NCI-H82 treated with DMSO at 0.1 percent for 48 hours (cell line): ENCODE results near the gene TPM1.

Experiments
- DNase-seq: peaks from one replicate; lab custom pipeline; 2025; ENCODE audit not compliant: unreplicated experiment; lab: John Stamatoyannopoulos, UW

TPM1 gene

DNA sequence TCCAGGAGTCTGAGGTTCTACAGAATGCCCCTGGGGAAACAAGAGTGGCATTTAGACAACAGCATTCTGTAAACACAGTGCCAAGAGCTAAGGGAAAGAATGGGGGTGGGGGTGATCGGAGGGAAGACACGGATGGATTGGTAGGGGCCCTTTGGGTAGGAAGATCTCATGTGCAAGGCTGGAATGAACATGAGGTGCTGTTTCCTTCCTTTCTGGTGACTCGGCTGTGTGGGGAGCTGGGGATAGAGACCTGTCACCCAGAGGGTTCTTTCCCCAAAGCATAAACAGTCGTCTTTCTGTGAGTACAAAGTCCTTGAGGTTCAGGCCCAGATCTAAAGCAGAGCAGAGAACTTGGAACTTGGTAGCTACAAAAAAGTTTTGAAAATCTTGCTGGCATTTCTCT, 11.7 kb downstream of the TPM1 start:
- no peak for DNase-seq

GRCh38 chr15:63054985-63055384, 12.4 kb downstream of the TPM1 start:
- peak; percentile 82 for DNase-seq

GRCh38 chr15:63056829-63057228, 14.3 kb downstream of the TPM1 start:
- no peak for DNase-seq

DNA sequence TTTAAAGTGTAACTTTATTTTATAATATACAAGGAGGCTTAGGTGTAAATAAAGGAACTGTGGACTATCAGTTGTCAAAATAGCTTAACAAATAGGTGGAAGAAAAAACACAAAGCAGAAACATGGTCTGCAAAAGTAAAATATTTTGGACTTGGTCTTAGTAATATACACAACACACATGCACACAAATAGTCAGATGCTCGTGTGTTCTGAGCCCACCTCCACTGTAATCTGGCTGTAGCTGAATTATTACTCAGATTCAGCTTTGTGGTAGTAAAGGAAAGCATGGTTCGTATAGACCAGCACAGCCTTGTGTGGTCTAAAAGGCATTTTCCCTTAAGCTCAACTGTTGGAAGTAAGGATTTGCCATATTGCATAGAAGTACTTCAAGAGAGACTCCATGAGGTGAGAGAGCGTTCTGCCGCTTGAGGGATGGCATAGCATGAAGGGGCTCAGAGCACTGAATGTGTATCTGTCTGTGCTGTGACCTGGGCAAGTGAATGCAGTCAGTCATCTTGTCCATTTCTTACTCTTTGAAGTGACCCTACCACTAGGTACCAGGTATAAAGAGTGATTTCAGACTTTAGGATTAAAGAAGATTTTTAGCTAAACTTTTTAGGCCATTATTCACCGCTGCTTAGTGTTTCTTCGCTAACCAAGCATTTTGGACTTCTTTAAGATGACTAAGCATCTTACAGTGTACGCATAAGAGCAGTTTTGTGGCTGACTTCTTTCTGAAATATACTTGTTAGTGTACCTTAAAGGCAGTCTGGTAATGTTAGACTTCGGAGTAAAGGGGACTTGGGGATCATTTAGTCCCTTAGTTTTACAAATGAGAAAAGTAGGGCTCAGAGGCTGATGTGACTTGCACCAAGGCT, 15.2 kb downstream of the TPM1 start:
- DNase-seq = no peak

DNA sequence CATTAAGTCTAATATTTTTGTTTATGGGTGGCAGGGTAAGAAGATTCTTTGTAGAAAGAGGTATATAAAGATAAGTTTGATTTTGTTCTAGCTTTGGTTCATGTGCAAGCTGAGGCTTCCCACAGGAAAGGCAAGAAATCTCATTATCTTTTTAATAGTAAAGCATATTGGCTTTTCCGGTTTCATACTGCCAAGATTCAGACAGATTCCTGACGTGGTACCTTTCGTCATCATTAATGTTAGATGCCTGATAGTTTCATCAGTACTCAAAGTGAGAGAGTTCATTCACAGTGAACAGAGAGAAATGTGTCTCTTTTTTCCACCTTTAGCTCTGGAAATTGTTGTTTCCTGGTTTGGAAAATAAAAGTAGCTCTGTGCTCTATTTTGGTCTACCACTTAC, 16.5 kb downstream of the TPM1 start:
- no peak for DNase-seq

GRCh38 chr15:63059573-63060216, 17.1 kb downstream of the TPM1 start:
- no peak for DNase-seq

DNA sequence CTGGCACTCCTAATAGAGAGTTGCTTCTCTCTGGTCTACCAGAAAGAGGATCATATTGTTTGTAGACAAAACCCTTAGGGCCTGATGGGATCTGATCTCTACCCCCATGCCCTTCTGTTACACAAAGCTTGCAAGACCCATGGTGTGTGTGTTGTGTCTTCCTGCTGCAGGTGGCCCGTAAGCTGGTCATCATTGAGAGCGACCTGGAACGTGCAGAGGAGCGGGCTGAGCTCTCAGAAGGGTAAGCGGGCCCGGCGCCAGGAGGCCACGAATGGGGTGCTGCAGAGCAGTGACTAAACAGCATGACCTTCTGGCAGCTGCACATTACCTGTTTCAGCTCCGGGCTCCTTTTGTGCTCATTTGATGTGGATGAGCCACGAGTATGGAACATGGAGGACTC, 18.2 kb downstream of the TPM1 start:
- no peak for DNase-seq

- no peak for DNase-seq
These were observed 19.4 kb downstream of the TPM1 start for GRCh38 chr15:63061975-63062374.

GRCh38 chr15:63063164-63063756, 20.7 kb downstream of the TPM1 start:
- DNase-seq = no peak

GRCh38 chr15:63063877-63064409, 21.4 kb downstream of the TPM1 start:
- DNase-seq = no peak

- no peak for DNase-seq
These were observed 23.0 kb downstream of the TPM1 start for GRCh38 chr15:63065262-63066221.

DNA sequence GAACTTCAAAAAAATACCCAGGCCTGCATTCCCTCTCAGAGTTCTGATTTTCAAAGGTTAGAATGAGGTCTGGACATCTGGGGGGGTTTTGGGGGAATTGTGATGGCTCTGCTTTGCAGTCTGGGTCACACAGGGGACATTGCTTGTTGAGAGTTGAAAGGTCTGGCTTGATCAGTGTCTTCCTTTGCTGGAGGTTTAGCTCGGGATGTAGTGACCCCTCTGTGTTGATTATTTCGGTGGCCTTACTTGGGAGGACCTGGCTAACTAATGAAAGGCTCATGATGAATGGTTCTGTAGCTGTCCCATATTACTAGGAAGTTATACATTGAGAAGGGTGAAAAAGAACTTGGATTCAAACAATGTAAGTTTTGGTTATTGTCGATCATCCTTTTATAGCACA, 23.7 kb downstream of the TPM1 start:
- no peak for DNase-seq

DNA sequence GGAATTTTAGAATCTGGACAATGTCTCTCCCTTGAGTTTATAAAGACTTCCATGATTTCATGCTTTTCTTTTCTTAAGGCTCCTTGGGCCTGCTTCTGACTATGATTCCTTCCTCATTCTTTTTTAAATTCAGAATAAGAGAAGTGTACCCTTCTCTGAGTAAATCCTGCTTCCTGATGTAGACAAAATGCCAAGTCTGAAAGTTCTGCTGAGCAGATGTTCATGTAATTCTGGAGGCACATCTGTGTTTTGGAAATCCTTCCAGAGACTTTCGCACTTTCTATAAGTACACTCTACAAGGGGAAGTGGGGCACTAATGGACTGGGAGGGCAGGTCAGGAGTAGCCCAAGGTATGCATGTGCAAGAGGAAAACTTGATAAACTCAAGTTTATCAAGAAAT, 24.8 kb downstream of the TPM1 start:
- DNase-seq = no peak

DNA sequence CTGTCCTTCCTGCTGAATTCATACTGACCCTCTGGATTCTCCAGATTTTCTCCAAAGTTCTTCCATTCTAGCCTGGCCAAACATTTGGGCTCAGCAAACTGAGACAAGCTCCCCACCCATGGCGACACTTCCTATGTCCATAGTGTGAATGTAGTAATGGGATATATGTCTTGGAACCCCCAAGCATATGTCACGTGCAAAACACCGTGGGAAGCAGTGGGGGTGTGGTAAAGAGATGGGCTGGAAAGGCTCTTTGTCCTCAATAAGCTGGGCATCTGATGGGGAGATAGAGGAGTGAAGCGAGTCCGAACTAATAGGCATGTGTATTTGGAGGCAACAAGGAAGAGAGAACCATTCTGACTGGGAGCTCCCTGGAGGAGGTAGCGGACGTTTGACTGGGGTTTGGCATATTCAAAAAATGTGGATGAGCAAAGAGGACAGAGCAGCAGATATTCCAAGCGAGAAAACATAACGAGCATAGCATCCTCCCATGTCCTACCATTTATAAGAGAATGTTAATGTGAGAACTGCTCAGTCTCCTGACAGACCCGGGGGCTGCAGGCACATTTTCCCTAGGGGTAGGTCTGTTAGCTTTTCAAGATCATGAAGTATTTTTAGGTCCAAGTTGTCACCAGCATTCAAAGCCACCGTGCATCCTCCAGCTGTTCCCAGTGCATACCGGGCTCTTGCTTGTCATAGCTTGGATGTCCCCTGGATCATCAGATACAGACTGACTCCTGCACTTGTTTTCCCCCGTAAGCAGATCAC, 25.6 kb downstream of the TPM1 start:
- DNase-seq = no peak

DNA sequence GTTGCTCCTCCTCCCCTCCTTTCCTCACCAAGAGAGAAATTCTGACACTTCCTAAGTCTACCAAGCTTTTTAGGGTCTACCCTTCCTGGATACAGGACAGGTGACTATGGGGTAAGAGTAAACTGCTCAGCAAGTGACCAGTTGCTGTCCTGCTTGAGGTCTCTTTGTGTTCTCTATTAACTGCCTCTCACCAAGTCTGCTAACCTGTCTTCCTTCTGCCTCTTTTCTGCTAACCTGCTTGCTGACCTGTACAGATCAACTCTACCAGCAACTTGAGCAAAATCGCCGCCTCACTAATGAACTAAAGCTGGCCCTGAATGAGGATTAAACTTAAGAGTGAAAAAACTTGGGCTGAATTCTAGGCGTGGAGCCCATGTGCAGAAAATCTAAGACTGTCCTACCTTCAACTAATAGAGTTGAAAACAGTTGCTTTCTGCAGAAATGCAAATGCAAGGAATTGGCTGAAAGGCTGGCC, 27.1 kb downstream of the TPM1 start:
- DNase-seq = no peak

DNA sequence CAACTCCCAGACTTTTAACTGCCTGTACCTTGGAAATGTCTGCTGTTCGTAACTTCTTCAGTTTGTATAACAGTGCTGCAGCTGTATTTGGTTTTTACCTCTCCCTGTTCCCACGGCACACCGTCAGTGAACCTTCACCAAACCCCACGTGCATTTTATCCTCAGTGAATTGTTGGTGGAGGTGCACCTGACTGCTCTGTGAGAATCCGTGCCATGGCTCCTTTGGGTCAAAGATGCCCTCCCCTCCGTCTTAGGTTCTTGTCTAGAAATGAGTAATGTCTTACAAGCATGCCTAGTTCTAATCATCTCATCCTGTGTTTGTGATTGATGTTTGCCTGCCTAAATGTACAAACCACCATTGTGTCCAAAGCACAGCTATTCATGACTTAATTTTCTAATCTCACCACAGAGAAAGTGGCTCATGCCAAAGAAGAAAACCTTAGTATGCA, 28.2 kb downstream of the TPM1 start:
- no peak for DNase-seq

- no peak for DNase-seq
These were observed 28.9 kb downstream of the TPM1 start for GRCh38 chr15:63071288-63071909.

DNA sequence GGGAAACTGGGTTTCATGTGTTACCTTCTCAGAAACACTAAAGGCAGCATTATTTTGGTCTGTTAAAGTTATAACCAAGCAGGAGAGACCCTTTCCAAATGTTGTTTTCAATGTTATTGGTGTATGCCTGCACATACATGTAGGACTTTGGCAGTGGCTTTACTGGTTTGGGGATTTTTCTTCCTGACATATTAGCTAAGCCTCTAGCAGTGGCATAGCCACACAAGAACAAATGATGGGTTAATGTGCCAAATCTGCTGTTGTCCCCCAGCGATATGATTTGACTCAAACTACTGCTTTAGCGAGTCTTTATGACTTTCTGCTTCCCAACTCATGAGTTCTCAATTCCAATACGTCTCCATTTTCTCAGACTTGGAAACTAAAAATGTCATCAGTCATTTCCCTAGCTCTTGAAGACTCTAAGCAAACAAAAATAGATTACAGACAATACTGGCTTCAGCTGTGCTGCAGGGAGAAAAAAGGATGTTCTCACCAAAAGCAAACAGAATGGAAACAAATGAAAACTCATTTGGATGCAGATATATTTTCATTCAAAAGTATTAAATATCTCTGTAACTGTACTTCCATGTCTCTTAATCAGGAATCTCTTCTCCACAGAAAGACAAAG, 29.6 kb downstream of the TPM1 start:
- DNase-seq = no peak

DNA sequence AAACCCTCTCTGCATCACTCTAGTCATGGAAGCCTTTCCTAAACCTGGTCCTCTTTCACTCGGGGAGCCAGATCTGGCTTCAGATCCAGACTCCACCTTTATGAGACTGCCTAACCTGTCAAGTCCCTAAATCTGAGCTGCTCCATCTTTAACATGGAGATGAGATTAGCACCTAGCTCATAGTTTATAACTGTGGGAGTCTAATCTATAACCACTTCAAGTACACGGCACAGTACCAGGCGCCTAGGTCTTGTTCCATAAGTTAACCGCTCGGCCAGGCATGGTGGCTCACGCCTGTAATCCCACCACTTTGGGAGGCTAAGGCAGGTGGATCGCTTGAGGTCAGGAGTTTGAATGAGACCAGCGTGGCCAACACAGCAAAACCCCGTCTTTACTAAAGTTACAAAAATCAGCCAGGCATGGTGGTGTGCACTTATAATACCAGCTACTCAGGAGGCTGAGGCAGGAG, 30.3 kb downstream of the TPM1 start:
- DNase-seq = no peak
